HCT116 (cell line): ENCODE results near the gene SRPK2.
"Not testable (repeated sequence)": the region's sequence is repeated elsewhere in the genome, so short reads cannot be mapped to it uniquely, and the experiment has no call there.

Experiments
- CEBPB ChIP-seq: IDR thresholded peaks from 2 replicates; pipeline ENCODE4 v1.6.1; 2012; ENCODE audit warnings: low read depth
- EZH2 ChIP-seq: fragments of 200-600 bp; sonication (generic); IDR thresholded peaks from 2 replicates; pipeline ENCODE4 v1.6.1; 2017; ENCODE audit warnings: antibody characterized with exemption, mixed run types
- EZH2phosphoT487 ChIP-seq: fragments of 200-600 bp; IDR thresholded peaks from 2 replicates; pipeline ENCODE4 v1.6.1; 2018; ENCODE audit warnings: antibody characterized with exemption, borderline replicate concordance
- POLR2A ChIP-seq: IDR thresholded peaks from 2 replicates; pipeline ENCODE4 v1.7.0; 2011; ENCODE audit warnings: borderline replicate concordance; ENCODE audit not compliant: insufficient read depth, insufficient read length; ENCODE audit errors: extremely low read depth
- POLR2AphosphoS5 ChIP-seq: IDR thresholded peaks from 2 replicates; pipeline ENCODE4 v1.6.1; 2011; ENCODE audit warnings: mild to moderate bottlenecking, low read depth, low read length, moderate library complexity
- RAD21 ChIP-seq: IDR thresholded peaks from 2 replicates; pipeline ENCODE4 v1.6.1; 2012; ENCODE audit warnings: low read depth, mild to moderate bottlenecking
- SRF ChIP-seq: IDR thresholded peaks from 2 replicates; pipeline ENCODE4 v1.6.1; 2012; ENCODE audit warnings: low read depth
- YY1 ChIP-seq: IDR thresholded peaks from 2 replicates; pipeline ENCODE4 v1.6.1; 2011; ENCODE audit warnings: low read length, low read depth, moderate library complexity, mild to moderate bottlenecking; ENCODE audit not compliant: insufficient replicate concordance; ENCODE audit errors: extremely low read depth
- TF ChIP-seq, protein P1 (sequence below), 3 experiments: fragments of 200-600 bp in 1 of 3; sonication (generic) in 1 of 3; IDR thresholded peaks in 2 of 3; conservative IDR thresholded peaks in 1 of 3; 2 replicates each; pipeline ENCODE4 v1.5.1; 2012 to 2017; ENCODE audit warnings: low read depth in 2 of 3, low read length in 2 of 3, antibody characterized with exemption in 1 of 3, borderline replicate concordance in 1 of 3, control low read depth in 1 of 3, mild to moderate bottlenecking in 1 of 3, mixed read lengths in 1 of 3, mixed run types in 1 of 3, moderate library complexity in 1 of 3; ENCODE audit not compliant: insufficient read depth in 1 of 3
- TF ChIP-seq, protein P2 (sequence below): IDR thresholded peaks from 2 replicates; pipeline ENCODE4 v1.6.1; 2012
- TF ChIP-seq, protein P3 (sequence below): IDR thresholded peaks from 2 replicates; pipeline ENCODE4 v1.6.1; 2012; ENCODE audit warnings: low read depth
- TF ChIP-seq, protein P4 (sequence below): IDR thresholded peaks from 2 replicates; pipeline ENCODE4 v1.6.1; 2011; ENCODE audit warnings: mild to moderate bottlenecking, low read length, moderate library complexity; ENCODE audit not compliant: insufficient replicate concordance; ENCODE audit errors: extremely low read depth

DNA sequence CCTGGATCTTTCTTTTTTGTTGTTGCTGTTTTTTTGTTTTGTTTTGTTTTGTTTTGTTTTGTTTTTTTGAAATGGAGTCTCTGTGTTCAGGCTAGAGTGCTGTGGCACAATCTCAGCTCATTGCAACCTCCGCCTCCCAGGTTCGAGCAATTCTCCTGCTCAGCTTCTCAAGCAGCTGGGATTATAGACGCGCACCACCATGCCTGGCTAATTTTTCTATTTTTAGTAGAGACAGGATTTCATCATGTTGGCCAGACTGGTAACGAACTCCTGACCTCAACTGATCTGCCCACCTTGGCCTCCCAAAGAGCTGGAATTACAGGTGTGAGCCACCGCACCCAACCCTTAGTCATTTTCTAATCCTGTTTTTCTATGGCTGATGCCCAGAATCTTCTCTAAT, 94.2 kb downstream of the SRPK2 start:
- not testable (repeated sequence) for TF ChIP-seq POLR2AphosphoS5, POLR2A, EZH2phosphoT487, CEBPB, RAD21, EZH2, YY1, SRF
- TF ChIP-seq, protein P1, sequence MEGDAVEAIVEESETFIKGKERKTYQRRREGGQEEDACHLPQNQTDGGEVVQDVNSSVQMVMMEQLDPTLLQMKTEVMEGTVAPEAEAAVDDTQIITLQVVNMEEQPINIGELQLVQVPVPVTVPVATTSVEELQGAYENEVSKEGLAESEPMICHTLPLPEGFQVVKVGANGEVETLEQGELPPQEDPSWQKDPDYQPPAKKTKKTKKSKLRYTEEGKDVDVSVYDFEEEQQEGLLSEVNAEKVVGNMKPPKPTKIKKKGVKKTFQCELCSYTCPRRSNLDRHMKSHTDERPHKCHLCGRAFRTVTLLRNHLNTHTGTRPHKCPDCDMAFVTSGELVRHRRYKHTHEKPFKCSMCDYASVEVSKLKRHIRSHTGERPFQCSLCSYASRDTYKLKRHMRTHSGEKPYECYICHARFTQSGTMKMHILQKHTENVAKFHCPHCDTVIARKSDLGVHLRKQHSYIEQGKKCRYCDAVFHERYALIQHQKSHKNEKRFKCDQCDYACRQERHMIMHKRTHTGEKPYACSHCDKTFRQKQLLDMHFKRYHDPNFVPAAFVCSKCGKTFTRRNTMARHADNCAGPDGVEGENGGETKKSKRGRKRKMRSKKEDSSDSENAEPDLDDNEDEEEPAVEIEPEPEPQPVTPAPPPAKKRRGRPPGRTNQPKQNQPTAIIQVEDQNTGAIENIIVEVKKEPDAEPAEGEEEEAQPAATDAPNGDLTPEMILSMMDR (IDR thresholded peaks at IDR 0.05 in 2 of 3, conservative IDR thresholded peaks at IDR 0.05 in 1 of 3; ENCODE audit: borderline replicate concordance in 1 of 3, insufficient read depth in 1 of 3, low read depth in 2 of 3, low read length in 2 of 3): not testable (repeated sequence)
- TF ChIP-seq, protein P2, sequence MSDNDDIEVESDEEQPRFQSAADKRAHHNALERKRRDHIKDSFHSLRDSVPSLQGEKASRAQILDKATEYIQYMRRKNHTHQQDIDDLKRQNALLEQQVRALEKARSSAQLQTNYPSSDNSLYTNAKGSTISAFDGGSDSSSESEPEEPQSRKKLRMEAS: not testable (repeated sequence)
- TF ChIP-seq, protein P3, sequence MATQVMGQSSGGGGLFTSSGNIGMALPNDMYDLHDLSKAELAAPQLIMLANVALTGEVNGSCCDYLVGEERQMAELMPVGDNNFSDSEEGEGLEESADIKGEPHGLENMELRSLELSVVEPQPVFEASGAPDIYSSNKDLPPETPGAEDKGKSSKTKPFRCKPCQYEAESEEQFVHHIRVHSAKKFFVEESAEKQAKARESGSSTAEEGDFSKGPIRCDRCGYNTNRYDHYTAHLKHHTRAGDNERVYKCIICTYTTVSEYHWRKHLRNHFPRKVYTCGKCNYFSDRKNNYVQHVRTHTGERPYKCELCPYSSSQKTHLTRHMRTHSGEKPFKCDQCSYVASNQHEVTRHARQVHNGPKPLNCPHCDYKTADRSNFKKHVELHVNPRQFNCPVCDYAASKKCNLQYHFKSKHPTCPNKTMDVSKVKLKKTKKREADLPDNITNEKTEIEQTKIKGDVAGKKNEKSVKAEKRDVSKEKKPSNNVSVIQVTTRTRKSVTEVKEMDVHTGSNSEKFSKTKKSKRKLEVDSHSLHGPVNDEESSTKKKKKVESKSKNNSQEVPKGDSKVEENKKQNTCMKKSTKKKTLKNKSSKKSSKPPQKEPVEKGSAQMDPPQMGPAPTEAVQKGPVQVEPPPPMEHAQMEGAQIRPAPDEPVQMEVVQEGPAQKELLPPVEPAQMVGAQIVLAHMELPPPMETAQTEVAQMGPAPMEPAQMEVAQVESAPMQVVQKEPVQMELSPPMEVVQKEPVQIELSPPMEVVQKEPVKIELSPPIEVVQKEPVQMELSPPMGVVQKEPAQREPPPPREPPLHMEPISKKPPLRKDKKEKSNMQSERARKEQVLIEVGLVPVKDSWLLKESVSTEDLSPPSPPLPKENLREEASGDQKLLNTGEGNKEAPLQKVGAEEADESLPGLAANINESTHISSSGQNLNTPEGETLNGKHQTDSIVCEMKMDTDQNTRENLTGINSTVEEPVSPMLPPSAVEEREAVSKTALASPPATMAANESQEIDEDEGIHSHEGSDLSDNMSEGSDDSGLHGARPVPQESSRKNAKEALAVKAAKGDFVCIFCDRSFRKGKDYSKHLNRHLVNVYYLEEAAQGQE: not testable (repeated sequence)
- TF ChIP-seq, protein P4, sequence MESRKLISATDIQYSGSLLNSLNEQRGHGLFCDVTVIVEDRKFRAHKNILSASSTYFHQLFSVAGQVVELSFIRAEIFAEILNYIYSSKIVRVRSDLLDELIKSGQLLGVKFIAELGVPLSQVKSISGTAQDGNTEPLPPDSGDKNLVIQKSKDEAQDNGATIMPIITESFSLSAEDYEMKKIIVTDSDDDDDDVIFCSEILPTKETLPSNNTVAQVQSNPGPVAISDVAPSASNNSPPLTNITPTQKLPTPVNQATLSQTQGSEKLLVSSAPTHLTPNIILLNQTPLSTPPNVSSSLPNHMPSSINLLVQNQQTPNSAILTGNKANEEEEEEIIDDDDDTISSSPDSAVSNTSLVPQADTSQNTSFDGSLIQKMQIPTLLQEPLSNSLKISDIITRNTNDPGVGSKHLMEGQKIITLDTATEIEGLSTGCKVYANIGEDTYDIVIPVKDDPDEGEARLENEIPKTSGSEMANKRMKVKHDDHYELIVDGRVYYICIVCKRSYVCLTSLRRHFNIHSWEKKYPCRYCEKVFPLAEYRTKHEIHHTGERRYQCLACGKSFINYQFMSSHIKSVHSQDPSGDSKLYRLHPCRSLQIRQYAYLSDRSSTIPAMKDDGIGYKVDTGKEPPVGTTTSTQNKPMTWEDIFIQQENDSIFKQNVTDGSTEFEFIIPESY: not testable (repeated sequence)
